ENCODE measurements around the gene SP2.

The SP2 gene

GRCh38 chr17:47896672-47897490 is 845 bp downstream of the SP2 start:
- H3K27ac ChIP-seq: peak overlapping the region; percentile 84
- no peak for TF ChIP-seq CTCF (IDR thresholded peaks at IDR 0.05)
- TF ChIP-seq ZFX (IDR thresholded peaks at IDR 0.05; ENCODE audit: borderline replicate concordance): no peak

- no peak overlapping the region; the same call in 1 of the 2 replicates for H3K27ac ChIP-seq
- TF ChIP-seq ZFX (IDR thresholded peaks at IDR 0.05; ENCODE audit: borderline replicate concordance): no peak
Measured at GRCh38 chr17:47897561-47897960, 1.5 kb downstream of the SP2 start.

GRCh38 chr17:47898241-47898640 is 2.2 kb downstream of the SP2 start:
- H3K27ac ChIP-seq: no peak overlapping the region
- TF ChIP-seq CTCF (IDR thresholded peaks at IDR 0.05) (no peak), ZFX (IDR thresholded peaks at IDR 0.05; ENCODE audit: borderline replicate concordance) (no peak)

- TF ChIP-seq CTCF (IDR thresholded peaks at IDR 0.05) (no peak), ZFX (IDR thresholded peaks at IDR 0.05; ENCODE audit: borderline replicate concordance) (no peak)
- H3K27ac ChIP-seq: no peak overlapping the region
Measured at GRCh38 chr17:47899643-47900042, 3.6 kb downstream of the SP2 start.

- TF ChIP-seq CTCF (IDR thresholded peaks at IDR 0.05) (no peak), ZFX (IDR thresholded peaks at IDR 0.05; ENCODE audit: borderline replicate concordance) (no peak)
- H3K27ac ChIP-seq: no peak overlapping the region
Measured at GRCh38 chr17:47901423-47901822, 5.4 kb downstream of the SP2 start.

GRCh38 chr17:47902039-47902744 is 6.2 kb downstream of the SP2 start:
- no peak for TF ChIP-seq CTCF (IDR thresholded peaks at IDR 0.05)
- TF ChIP-seq ZFX (IDR thresholded peaks at IDR 0.05; ENCODE audit: borderline replicate concordance): no peak
- no peak overlapping the region for H3K27ac ChIP-seq

- H3K27ac ChIP-seq: peak overlapping the region; percentile 23; the same call in 1 of the 2 replicates
- no peak for TF ChIP-seq CTCF (IDR thresholded peaks at IDR 0.05)
- TF ChIP-seq ZFX (IDR thresholded peaks at IDR 0.05; ENCODE audit: borderline replicate concordance): no peak
Measured at GRCh38 chr17:47905221-47905733, 9.2 kb downstream of the SP2 start.

Data from 22Rv1 (cell line).